HG02623 (cell line): ENCODE results near the gene HNRNPA2B1.

Source experiments
- ATAC-seq: cut with Tn5 transposase; IDR thresholded peaks from one replicate; pipeline ENCODE4 v1.9.1; 2021; ENCODE audit warnings: moderate library complexity; ENCODE audit not compliant: unreplicated experiment

The HNRNPA2B1 gene

DNA sequence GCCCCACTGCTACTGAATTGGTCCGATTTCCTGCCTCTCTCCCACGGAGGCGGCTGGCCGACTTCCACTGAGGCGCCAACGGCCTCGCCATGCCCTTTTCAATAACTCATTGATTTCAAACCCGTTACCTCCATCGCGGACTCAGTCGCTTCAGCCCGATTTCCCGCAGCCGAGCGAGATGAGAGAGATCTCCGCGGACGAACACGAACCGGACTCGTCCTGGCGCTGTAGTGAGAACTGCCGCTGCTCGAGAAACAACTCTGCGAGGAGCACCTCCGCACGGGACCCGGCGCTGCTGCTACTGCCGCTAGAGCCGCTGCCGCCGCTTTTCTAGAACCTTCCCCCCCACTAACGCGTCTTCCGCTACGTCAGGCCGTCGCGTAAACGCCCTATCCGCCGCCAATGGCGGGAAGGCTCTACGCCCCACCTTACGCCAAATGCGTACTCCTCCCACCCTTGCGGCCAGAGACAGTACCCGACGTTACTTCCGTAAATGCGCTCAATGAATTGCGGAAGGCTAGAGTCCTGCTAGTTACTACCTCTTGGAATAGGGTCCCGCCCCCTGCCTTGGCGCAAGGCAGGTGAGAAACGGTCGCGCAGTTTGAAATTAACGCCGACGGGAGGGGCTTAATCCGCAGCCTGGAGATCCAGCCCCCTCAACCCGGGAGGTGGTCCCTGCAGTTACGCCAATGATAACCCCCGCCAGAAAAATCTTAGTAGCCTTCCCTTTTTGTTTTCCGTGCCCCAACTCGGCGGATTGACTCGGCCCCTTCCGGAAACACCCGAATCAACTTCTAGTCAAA, at the start of gene HNRNPA2B1:
Gene HNRNPA2B1 (minus strand): TSS at position 303 of the 803 bp plus-strand sequence. CDS start 169 bp downstream, at position 134.
- peak; percentile 53 for ATAC-seq

DNA sequence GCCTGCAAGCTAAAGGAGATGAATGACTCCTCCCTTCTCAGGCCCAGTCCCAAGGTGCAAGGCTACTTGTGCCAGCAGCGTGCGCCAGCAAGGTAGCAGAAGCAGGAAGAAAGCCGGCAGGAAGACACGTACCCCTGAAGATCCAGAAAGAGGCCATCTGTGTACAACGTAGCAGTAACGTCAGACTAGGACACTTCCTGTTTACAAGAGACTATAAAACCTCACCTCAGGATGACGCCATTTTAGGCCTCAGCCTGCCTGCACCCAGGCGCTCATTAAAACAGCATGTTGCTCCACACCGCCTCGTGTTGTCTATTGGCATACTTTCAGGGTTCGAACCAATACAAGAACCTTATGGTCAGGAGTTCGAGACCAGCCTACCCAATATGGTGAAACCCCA, 49.7 kb upstream of the HNRNPA2B1 start:
- ATAC-seq = no peak

DNA sequence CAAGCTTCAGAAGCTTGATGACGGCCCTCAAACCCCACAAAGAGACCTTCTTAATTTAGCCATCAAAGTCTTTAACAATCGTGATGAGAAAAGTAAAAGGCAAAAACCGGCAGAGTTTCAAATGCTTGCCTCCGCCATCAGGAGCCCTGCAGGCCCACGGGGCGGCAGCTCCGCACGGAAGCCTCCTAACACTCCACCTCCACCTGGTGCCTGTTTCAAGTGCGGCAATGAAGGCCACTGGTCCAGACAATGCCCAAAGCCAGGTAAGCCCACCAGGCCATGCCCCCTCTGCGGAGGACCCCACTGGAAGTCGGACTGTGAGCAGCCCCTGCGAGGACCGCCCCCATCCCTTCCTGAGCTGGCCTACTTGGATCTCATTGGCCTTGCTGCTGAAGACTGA, 44.6 kb upstream of the HNRNPA2B1 start:
- ATAC-seq = no peak

DNA sequence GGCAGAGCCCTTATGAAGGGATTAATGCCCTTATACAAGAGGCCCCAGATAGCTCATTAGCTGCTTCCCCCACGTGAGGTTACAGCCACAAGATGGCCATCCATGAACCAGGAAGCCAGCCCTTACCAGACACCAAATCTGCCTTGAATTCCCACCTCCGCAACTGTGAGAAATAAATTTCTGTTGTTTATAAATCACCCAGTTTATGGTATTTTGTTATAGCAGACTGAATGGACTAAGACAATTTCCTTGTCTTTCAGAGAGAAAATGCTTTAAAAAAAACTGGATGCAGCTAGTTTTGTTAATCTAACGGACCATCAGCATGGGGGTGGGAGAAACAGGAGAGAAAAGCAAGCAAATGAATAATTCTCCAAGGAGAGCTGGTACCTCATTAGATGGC, 37.5 kb upstream of the HNRNPA2B1 start:
- ATAC-seq = no peak

DNA sequence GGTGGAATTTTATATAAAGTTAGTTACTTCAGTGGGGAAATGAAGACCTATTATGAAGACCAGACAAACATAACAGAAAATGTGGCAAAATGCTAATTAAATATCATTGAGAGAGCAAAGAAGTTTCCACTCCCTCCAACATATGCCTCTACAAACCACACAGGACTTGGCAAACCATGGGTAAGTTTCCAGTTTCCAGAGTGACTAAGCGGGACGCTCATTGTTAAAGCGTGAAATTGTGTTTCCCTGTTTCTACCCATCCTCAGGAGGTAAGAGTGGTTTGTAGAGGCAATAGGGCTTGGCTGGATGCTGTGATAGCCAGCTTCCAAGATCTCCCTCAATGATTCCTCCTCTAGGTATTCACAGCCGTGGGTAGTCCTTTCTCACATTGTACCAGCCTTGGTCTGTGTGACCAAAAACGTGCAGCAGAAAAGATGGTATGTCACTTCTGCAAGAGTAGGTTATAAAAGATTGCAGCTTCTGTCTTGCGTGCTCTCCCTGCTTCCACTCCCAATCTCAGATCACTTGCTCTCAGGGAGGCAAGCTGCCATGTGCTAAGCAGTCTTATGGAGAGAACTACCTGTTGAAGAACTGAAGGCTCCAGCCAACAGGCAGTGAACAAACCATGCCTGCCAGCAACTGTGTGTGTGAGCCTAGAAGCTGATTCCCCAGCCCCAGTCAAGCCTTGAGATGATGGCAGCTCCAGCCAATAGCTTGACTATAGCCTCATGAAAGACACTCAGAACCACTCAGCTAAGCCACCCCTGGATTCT, 36.7 kb upstream of the HNRNPA2B1 start:
- ATAC-seq = no peak

DNA sequence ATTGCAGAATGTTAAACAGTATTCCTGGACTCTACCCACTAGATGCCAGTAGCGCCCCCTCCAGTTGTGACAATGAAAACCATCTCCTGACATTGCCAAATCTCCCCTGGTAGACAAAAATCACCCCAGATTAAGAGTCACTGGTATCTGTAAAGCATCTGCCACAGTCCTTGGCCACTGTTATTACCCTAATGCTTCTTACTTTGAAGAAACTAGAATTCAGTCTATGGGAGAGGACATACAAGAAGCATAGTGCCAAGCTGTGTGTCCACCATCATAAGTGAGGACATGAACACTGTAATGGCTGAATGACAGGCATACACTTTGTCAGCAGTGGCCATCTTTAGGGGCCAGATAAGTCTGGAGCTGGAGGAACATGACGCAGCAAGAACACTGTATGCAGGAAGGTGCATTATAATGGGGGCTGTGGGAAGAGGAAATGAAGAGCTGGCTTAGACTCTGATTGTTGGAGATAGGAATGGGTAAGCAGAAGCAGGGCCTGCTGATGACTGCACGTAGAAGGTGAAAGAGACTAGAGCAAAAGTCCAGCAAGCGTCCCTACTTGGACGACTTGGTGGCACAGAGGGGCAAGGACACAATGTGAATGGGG, 33.5 kb upstream of the HNRNPA2B1 start:
- no peak for ATAC-seq

DNA sequence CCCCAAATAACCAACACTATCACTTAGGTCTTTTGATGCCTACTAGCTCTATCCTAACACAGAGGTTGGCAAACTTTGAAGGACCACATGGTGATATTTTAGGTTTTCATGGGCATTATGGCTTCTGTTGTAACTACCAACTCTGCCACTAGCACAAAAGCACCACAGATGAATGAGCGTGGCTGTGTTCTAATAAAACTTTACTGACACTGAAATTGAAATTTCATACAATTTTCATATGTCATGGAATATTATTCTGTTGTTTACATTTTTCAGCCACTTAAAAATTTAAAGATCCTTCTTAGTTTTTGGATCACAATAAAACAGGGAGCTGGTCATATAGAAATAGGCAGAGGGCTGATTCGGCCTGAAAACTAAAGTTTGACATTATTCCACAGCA, 27.4 kb upstream of the HNRNPA2B1 start:
- no peak for ATAC-seq

DNA sequence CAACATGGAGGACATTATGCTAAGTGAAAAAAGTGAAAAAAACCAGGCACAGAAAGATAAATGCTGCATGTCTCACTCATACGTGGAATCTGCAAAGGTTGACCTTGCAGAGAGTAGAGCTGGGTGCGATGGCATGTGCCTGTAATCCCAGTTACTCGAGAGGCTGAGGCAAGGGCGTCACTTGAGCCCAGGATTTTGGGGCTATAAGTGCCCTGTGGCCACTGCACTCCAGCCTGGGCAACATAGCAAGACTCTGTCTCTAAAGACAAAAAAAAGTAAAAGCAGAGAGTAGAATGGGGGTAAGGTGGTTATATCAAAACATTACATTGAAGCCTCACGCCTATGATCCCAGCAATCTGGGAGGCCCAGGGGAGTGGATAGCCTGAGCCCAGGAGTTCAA, 23.8 kb upstream of the HNRNPA2B1 start:
- ATAC-seq = no peak

DNA sequence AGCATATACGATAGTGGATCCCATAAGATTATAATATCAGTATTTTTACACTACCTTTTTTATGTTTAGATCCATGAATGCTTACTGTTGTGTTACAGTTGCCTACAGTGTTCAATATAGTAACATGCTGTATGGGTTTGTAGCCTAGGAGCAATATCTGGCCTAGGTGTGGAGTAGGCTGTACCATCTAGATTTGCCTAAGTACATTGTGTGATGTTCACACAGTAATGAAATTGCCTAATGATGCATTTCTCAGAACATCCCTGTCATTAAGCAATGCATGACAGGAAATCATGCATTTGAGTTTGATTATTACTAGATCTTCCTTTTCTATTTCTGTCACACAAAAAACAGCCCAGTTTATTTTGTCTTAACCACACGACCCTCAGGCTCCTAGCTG, 15.5 kb upstream of the HNRNPA2B1 start:
- no peak for ATAC-seq

DNA sequence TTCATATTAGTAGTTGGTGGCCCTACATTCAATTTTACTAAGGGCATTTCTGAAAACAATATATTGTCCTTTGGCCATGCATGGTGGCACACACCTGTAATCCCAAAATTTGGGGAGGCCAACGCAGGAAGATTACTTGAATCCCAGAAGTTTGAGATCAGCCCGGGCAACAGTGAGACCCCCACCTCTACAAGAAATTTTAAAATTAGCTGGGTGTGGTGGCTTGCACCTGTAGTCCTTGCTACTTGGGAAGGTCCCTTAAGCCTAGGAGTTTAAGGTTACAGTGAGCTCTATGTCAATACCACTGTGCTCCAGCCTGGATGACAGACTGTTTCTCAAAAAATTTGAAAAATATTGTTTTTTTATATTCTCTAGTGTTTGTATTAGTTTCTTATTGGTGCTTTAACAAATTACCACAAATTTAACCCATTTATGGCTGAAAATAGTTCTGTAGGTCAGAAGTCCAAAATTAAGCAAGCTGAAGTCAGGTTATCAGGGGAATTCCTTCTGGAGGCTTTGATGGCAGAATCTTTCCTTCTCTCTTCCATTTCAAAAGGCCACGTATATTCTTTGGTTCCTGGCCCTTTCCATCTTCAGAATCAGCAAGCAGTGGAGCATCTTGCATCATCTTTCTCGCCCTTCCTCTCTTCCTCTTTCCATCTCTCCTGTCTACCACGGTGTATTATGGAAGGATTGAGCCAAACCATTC, 13.4 kb upstream of the HNRNPA2B1 start:
- ATAC-seq = no peak

DNA sequence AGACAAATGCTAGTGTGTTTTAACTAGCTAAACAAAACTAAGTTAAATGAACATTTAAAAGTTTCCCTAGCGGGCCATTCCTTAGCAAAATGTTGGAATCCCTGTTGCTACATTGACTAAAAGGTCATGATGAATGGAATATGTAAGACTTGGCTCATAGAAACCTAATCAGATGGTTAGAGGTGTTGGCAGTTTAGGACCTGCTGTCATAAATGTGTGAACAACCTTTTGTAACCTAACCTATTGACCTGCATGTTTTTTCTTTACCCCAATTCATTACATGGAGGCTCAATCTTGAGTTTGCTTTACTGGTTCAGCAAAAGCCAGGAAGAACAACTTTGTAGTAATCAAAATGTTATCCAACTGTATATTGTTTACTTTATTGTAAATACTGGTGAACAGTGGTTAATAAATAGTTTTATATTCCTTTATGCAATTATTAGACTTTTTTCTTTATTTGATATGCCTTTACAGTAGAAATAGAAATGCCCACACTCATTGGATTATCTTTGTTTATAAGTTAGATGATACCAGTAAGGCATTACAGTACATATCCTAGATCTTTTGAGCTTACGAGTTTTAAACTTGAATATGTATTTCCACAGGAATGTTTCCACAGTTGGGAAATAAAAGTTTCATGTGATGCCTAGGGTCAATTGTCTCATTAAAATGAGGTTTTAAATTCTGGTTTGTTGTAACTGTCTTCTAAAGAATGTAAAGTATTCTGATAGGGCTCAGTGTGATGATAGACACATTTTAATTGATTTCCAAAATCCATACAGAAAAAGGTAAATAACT, 12.6 kb upstream of the HNRNPA2B1 start:
- no peak for ATAC-seq

DNA sequence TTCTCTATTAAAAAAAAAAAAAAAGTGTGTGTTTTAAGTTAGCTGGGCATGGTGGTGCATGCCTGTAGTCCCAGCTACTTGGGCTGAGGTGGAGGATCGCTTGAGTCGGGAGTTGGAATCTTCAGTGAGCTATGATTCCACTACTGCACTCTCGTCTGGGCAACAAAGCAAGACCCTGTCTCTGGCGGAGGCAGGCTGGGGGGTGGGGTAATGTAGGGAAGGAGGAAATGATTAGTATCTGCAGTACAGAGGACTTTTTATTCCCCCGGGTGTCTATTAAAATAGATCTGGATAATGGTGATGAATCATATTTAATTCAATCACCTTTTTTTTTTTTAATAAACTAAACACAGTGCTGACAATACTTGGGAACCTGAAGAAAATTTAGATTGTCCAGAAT, 7.5 kb upstream of the HNRNPA2B1 start:
- no peak for ATAC-seq

DNA sequence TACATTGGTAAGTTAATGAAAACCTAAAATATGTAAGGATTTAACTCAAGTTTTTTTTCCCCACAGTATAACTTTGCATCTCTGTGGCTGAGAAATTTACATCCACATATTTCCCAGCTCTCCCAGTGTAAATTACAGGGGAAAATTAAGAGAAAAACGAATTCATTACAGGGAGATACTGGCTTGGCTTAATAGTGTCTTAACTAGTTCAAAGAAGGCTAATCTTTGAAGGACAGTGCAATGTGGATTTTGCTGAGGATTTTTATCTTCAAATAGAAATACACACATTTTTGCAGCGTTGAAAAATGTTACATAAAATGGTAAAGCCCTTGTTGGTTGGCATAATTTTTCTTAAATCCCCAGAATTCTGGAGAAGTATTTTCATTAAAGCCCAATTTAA, 2.5 kb upstream of the HNRNPA2B1 start:
- no peak for ATAC-seq

DNA sequence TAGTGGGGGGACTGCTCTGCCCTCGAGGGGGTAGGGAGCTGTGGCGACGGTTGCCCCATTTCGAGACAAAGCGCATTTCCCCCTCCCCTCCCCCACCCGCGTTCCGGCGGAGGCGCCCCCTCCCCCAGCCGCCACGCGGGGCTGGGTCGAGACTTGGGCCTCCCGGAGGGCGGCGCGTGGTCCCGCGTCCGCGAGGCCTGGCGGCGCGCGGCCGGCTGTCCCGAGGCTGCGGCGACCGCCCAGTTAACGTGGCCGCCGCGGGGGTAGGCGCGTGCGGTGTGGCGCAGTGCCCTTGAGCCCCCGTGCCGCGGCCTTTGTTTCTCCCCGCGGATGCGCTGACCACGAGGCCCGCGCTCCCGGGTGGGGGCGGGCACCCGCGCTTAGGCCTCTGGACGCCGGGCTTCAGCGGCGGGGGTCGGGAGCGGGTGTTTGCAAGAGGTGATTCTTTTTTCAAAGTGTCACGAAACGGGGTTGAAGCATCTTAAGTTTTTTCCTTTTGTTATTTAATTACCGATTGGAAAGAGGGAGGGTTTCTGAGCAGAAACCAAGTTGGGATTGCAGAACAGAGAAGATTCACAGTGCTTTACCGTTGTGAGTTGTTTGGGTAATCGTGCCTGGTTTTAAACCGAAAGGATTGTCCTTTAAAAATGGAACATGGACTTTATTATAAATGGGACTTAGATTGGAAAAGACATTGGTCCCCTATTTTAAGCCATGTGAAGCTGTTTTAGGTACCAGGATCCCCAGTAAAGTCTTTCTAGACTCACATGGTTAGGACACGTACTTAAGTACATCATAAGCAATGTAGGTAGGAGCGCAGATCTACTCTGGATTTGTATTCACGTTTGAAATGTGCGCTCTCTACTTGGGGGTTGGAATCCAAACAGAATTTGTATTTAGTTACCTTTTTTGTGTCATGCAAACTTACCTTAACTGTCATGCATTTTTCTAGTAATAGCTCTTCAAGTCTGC, 1.8 kb upstream of the HNRNPA2B1 start:
- peak; percentile 1 for ATAC-seq

DNA sequence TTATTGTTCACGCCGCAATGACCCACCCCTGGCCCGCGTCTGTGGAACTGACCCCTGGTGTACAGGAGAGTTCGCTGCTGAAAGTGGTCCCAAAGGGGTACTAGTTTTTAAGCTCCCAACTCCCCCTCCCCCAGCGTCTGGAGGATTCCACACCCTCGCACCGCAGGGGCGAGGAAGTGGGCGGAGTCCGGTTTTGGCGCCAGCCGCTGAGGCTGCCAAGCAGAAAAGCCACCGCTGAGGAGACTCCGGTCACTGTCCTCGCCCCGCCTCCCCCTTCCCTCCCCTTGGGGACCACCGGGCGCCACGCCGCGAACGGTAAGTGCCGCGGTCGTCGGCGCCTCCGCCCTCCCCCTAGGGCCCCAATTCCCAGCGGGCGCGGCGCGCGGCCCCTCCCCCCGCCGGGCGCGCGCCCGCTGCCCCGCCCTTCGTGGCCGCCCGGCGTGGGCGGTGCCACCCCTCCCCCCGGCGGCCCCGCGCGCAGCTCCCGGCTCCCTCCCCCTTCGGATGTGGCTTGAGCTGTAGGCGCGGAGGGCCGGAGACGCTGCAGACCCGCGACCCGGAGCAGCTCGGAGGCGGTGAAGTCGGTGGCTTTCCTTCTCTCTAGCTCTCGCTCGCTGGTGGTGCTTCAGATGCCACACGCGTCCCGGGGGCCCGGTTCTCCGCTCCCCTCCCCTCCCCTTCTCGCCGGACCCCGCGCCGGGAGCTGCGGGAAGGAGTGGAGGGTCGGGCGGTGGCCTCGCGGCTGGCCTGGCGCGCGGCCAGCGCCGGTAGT, 887 bp upstream of the HNRNPA2B1 start, which contains the start of gene CBX3:
Gene CBX3 (plus strand): TSS at position 499 of the 772 bp plus-strand sequence. CDS start 1,254 bp downstream, outside the sequence.
- peak; percentile 41 for ATAC-seq

DNA sequence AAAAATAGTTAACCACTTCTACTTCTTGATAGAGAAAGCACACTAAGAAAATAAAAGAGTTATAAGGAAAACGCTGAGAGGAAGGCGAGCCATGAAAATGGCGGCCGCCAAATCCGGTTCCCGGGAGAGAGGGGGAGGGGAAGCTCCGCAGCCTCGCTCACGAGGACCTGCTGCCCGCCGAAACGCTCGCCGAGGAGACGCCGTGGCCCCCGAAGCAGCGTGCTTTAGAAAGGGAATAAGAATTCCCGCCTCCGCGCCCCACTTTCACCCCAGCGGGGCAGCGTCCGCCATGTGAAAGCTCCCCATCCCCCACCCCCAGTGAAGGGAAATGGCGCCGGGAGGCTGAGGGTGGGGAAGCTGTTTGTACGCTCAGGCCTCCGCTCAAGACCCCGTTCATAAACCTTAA, 505 bp downstream of the HNRNPA2B1 start:
- ATAC-seq = no peak

DNA sequence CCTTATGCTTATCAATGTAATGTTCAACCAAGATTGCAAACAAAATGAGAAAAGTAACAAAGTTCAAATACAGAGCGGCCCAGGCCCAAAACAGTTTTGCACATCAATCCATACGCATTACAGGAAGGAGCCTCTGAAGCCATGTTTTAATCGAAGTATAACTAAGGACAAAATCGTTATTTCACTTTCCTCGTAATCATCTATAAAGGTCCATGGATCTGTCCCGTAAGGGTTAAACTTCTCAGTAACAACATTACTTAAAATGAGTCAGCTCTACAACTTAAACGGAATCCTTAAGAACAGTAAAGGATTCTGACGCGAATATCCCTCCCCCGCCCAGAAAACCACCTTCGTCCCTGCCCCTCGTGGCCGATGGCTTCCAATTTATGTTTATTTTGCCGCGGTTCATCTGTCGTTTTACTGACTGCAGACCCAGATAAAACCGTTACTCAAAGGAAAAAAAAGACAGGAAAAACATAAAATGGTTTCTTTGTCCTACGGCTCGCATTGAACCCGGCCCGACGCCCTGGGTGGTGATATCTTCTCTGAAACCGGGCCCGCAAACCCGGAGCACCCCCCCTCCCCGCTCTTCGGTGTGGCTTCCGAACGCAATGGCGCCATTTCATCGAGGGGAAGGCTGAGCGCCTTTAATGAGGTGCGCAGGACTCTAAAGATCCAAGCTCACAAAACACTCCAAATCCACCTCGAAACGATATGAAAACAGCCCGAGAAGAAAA, 1.1 kb downstream of the HNRNPA2B1 start:
- no peak for ATAC-seq

DNA sequence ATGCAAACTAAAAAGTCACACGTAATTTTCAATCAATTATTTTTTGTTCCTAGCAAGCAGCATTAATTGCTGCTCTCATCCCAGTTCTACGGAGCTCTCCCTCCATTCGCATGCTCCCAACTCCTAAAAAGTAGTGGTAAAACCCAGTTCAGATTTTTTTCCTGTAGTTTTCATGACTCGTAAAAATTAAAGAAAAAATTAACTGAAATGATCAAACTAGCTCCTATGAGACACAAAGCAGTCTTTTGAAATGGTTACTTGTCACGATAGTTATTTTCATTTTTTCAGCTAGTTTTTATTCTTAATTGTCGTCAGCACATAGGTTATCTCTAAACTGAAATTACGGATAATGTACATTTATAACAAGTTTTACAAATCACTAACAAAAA, 1.8 kb downstream of the HNRNPA2B1 start:
- ATAC-seq = no peak
